Osteoblast (primary cell): ENCODE measurements around the gene C1orf141. TPM values are rescaled to one million over a fixed set of nuclear protein-coding genes. Genes with fewer than 3 reads are reported as not detected.

ENCODE experiments used
- DNase-seq: peaks from one replicate; pipeline ENCODE4 v3.0.0; 2011; ENCODE audit warnings: low spot score, mixed read lengths; ENCODE audit not compliant: insufficient read length; ENCODE audit errors: missing footprints
- H2AFZ ChIP-seq: 2 replicates; pipeline ENCODE4 v1.6.0; 2011; ENCODE audit warnings: mild to moderate bottlenecking, low read length
- H3K27ac ChIP-seq: 2 replicates; pipeline ENCODE4 v1.5.1; 2011; ENCODE audit warnings: mild to moderate bottlenecking, low read depth, low read length, moderate library complexity
- H3K27me3 ChIP-seq: 2 replicates; pipeline ENCODE4 v1.6.0; 2012; ENCODE audit warnings: mild to moderate bottlenecking, control low read depth, inconsistent platforms, low read length, moderate library complexity; ENCODE audit not compliant: insufficient read depth
- H3K36me3 ChIP-seq: 2 replicates; pipeline ENCODE4 v1.5.1; 2011; ENCODE audit warnings: mild to moderate bottlenecking, low read length, control low read depth, moderate library complexity; ENCODE audit not compliant: insufficient read depth
- H3K4me1 ChIP-seq: 2 replicates; pipeline ENCODE4 v1.5.1; 2011; ENCODE audit warnings: mild to moderate bottlenecking, low read length, control low read depth, moderate library complexity; ENCODE audit not compliant: insufficient read depth
- H3K4me2 ChIP-seq: 2 replicates; pipeline ENCODE4 v1.6.0; 2011; ENCODE audit warnings: mild to moderate bottlenecking, low read length; ENCODE audit not compliant: insufficient read depth
- H3K4me3 ChIP-seq: fragments of 200-600 bp; sonication (generic); 3 replicates; pipeline ENCODE4 v1.5.1; 2012; ENCODE audit warnings: mild to moderate bottlenecking, low read length, inconsistent platforms; ENCODE audit not compliant: insufficient read depth
- H3K79me2 ChIP-seq: 2 replicates; pipeline ENCODE4 v1.6.0; 2012; ENCODE audit warnings: mild to moderate bottlenecking, low read length, control low read depth, inconsistent platforms; ENCODE audit not compliant: insufficient read depth
- H3K9me3 ChIP-seq: 2 replicates; pipeline ENCODE4 v1.5.1; 2011; ENCODE audit warnings: low read depth, low read length, control low read depth
- H4K20me1 ChIP-seq: 2 replicates; pipeline ENCODE4 v1.6.0; 2012; ENCODE audit warnings: mild to moderate bottlenecking, low read length, control low read depth; ENCODE audit not compliant: insufficient read depth
- CTCF ChIP-seq: IDR thresholded peaks from 2 replicates; pipeline ENCODE4 v1.5.1; 2011; ENCODE audit warnings: mild to moderate bottlenecking, low read depth, low read length, moderate library complexity; ENCODE audit errors: extremely low read depth
- total RNA-seq: library from RNA; depleted of rRNA; stranded (reverse); fragments of >200 nt; gene quantifications from 2 replicates; pipeline ENCODE4 v1.2.3, GENCODE V29; 2012

Gene C1orf141
- total RNA-seq, 1 donor, result not detected

- Histone ChIP-seq H3K9me3 (no peaks in the 10 kb centered on the region), H4K20me1 (no peaks in the 10 kb centered on the region), H3K4me2 (no peak overlapping the region), H3K4me1 (no peaks in the 10 kb centered on the region), H3K27ac (no peak overlapping the region), H2AFZ (no peak overlapping the region), H3K4me3 (no peak overlapping the region), H3K27me3 (no peaks in the 10 kb centered on the region), H3K79me2 (no peaks in the 10 kb centered on the region), H3K36me3 (no peaks in the 10 kb centered on the region)
- no peak for DNase-seq
- no peak for TF ChIP-seq CTCF
Measured at GRCh38 chr1:67114162-67114561, 20.6 kb downstream of the C1orf141 start.

- DNase-seq, result no peak
- Histone ChIP-seq H3K79me2 (no peaks in the 10 kb centered on the region), H3K4me3 (no peak overlapping the region), H3K9me3 (no peaks in the 10 kb centered on the region), H3K27me3 (no peaks in the 10 kb centered on the region), H3K4me1 (no peaks in the 10 kb centered on the region), H2AFZ (no peak overlapping the region), H4K20me1 (no peaks in the 10 kb centered on the region), H3K36me3 (no peaks in the 10 kb centered on the region), H3K4me2 (no peak overlapping the region), H3K27ac (no peak overlapping the region)
- TF ChIP-seq CTCF, result no peak
Measured at GRCh38 chr1:67110352-67110751, 24.4 kb downstream of the C1orf141 start.

- Histone ChIP-seq H4K20me1 (no peaks in the 10 kb centered on the region), H2AFZ (no peak overlapping the region), H3K4me1 (peaks cover 2% of the 10 kb centered on the region), H3K79me2 (no peaks in the 10 kb centered on the region), H3K36me3 (no peaks in the 10 kb centered on the region), H3K4me3 (no peak overlapping the region), H3K4me2 (no peak overlapping the region), H3K27me3 (no peaks in the 10 kb centered on the region), H3K9me3 (no peaks in the 10 kb centered on the region), H3K27ac (no peak overlapping the region)
- no peak for DNase-seq
- TF ChIP-seq CTCF, result no peak
Measured at GRCh38 chr1:67105508-67105907, 29.3 kb downstream of the C1orf141 start.

- no peak for TF ChIP-seq CTCF
- Histone ChIP-seq H4K20me1 (no peaks in the 10 kb centered on the region), H3K36me3 (no peaks in the 10 kb centered on the region), H3K27ac (no peak overlapping the region), H3K4me2 (no peak overlapping the region), H3K9me3 (no peaks in the 10 kb centered on the region), H3K4me1 (peaks cover 2% of the 10 kb centered on the region), H2AFZ (no peak overlapping the region), H3K27me3 (no peaks in the 10 kb centered on the region), H3K4me3 (no peak overlapping the region), H3K79me2 (no peaks in the 10 kb centered on the region)
- no peak for DNase-seq
Measured at GRCh38 chr1:67103548-67103947, 31.2 kb downstream of the C1orf141 start.
